CD14-positive monocyte (primary cell): ENCODE measurements around the gene LAMB3. TPM values are rescaled to one million over a fixed set of nuclear protein-coding genes. Genes with fewer than 3 reads are reported as not detected.

ENCODE experiments used
- DNase-seq, 3 donors: peaks; one replicate each; pipeline ENCODE4 v3.0.0-alpha.2; 2011 to 2022
- H2AFZ ChIP-seq: 2 replicates; pipeline ENCODE4 v1.6.0; 2012; ENCODE audit warnings: mild to moderate bottlenecking, low read depth, low read length, inconsistent platforms; ENCODE audit not compliant: insufficient read depth, poor library complexity, severe bottlenecking
- H3K27ac ChIP-seq, 2 donors: 1 replicate in 1 of 2; 2 replicates in 1 of 2; pipeline ENCODE4 v1.5.1; 2012 to 2013; ENCODE audit warnings: low read length in 2 of 2, control low read depth in 1 of 2, inconsistent platforms in 1 of 2, low read depth in 1 of 2, mild to moderate bottlenecking in 1 of 2
- H3K27me3 ChIP-seq, 2 donors: one replicate each; pipeline versions ENCODE4 v1.6.0 to v1.6.1; 2011 to 2013; ENCODE audit warnings: low read length in 2 of 2; ENCODE audit not compliant: control insufficient read depth in 2 of 2, insufficient read depth in 2 of 2
- H3K36me3 ChIP-seq, 2 donors: replicated peaks in 1 of 2; 1 replicate in 1 of 2; 2 replicates in 1 of 2; pipeline versions ENCODE4 v1.5.1 to v1.6.1; 2012 to 2013; ENCODE audit warnings: low read length in 2 of 2, control low read depth in 1 of 2, inconsistent platforms in 1 of 2, mild to moderate bottlenecking in 1 of 2; ENCODE audit not compliant: insufficient read depth in 2 of 2, control insufficient read depth in 1 of 2
- H3K4me1 ChIP-seq, 2 donors: 1 replicate in 1 of 2; 2 replicates in 1 of 2; pipeline versions ENCODE4 v1.5.1 to v1.6.1; 2012 to 2013; ENCODE audit warnings: low read length in 2 of 2, control low read depth in 1 of 2, inconsistent platforms in 1 of 2, mild to moderate bottlenecking in 1 of 2, moderate library complexity in 1 of 2; ENCODE audit not compliant: insufficient read depth in 2 of 2, control insufficient read depth in 1 of 2
- H3K4me2 ChIP-seq: replicated peaks from 2 replicates; pipeline ENCODE3; 2012; ENCODE audit warnings: low read length, moderate library complexity, mild to moderate bottlenecking; ENCODE audit not compliant: poor library complexity, severe bottlenecking; ENCODE audit errors: extremely low read depth
- H3K4me3 ChIP-seq, 3 experiments: fragments of 200-600 bp in 1 of 3; sonication (generic) in 1 of 3; replicated peaks in 1 of 3; 1 replicate in 2 of 3; 2 replicates in 1 of 3; pipeline ENCODE4 v1.5.1; 2011 to 2013; ENCODE audit warnings: low read length in 3 of 3, mild to moderate bottlenecking in 3 of 3, control low read depth in 2 of 3, low read depth in 2 of 3, inconsistent platforms in 1 of 3, moderate library complexity in 1 of 3
- H3K79me2 ChIP-seq: 2 replicates; pipeline ENCODE4 v1.6.0; 2012; ENCODE audit warnings: mild to moderate bottlenecking, control low read depth, inconsistent platforms, low read length, moderate library complexity; ENCODE audit not compliant: insufficient read depth
- H3K9ac ChIP-seq: 2 replicates; pipeline ENCODE4 v1.6.0; 2017; ENCODE audit warnings: low read length, mild to moderate bottlenecking; ENCODE audit not compliant: insufficient read depth, poor library complexity, severe bottlenecking
- H3K9me3 ChIP-seq, 2 donors: replicated peaks in 1 of 2; 1 replicate in 1 of 2; 2 replicates in 1 of 2; pipeline versions ENCODE4 v1.5.1 to v1.6.1; 2012 to 2013; ENCODE audit warnings: low read length in 2 of 2, control low read depth in 1 of 2; ENCODE audit not compliant: control insufficient read depth in 1 of 2, insufficient read depth in 1 of 2
- H4K20me1 ChIP-seq: 2 replicates; pipeline ENCODE4 v1.6.0; 2012; ENCODE audit warnings: mild to moderate bottlenecking, low read length, control low read depth, moderate library complexity; ENCODE audit not compliant: insufficient read depth
- H3K27ac Mint-ChIP-seq, 7 donors: one replicate each; pipeline ENCODE4 v1.8.0; 2020; ENCODE audit warnings: mild to moderate bottlenecking in 7 of 7, mixed read lengths in 7 of 7, moderate library complexity in 6 of 7, inconsistent platforms in 2 of 7
- H3K27me3 Mint-ChIP-seq, 3 donors: one replicate each; pipeline ENCODE4 v1.8.0; 2021 to 2022; ENCODE audit warnings: low read depth in 3 of 3, mild to moderate bottlenecking in 3 of 3, mixed read lengths in 3 of 3, moderate library complexity in 3 of 3, inconsistent platforms in 1 of 3
- H3K36me3 Mint-ChIP-seq, 2 donors: one replicate each; pipeline ENCODE4 v1.8.0; 2020; ENCODE audit warnings: mixed read lengths in 2 of 2, inconsistent platforms in 1 of 2, mild to moderate bottlenecking in 1 of 2
- H3K4me1 Mint-ChIP-seq: one replicate; pipeline ENCODE4 v1.8.0; 2020; ENCODE audit warnings: mild to moderate bottlenecking, mixed read lengths
- H3K4me3 Mint-ChIP-seq, 2 donors: one replicate each; pipeline ENCODE4 v1.8.0; 2020; ENCODE audit warnings: mild to moderate bottlenecking in 2 of 2, mixed read lengths in 2 of 2, moderate library complexity in 1 of 2
- H3K9me3 Mint-ChIP-seq, 7 donors: one replicate each; pipeline ENCODE4 v1.8.0; 2020 to 2022; ENCODE audit warnings: mixed read lengths in 7 of 7, mild to moderate bottlenecking in 6 of 7, moderate library complexity in 6 of 7, inconsistent platforms in 2 of 7
- CTCF ChIP-seq: fragments of 200-600 bp; IDR thresholded peaks from one replicate; pipeline ENCODE4 v1.8.0; 2022; ENCODE audit warnings: antibody characterized with exemption, mild to moderate bottlenecking
- WGBS: methylation state at CpG from one replicate; pipeline ENCODE4 v1.1.5; 2013; ENCODE audit warnings: missing lambda C conversion rate; ENCODE audit not compliant: insufficient coverage; 5-methylcytosine and 5-hydroxymethylcytosine counted together
- intact Hi-C, 2 donors: fragments of 100-400 bp; cut with micrococcal nuclease; formaldehyde crosslinking; loops; one replicate each; pipeline versions ENCODE4 v1.15.0 to v1.15.1; 2023
- polyA plus RNA-seq, 3 donors: library from polyadenylated mRNA; depleted of rRNA in 1 of 3; unstranded in 2 of 3; stranded (reverse) in 1 of 3; fragments of 300-500 nt in 2 of 3; fragments of >200 nt in 1 of 3; fragmentation: Illumina TruSeq in 2 of 3; gene quantifications; 1 replicate in 2 of 3; 2 replicates in 1 of 3; pipeline ENCODE4 v1.2.3, GENCODE V29; 2012 to 2021

Gene LAMB3
- polyA plus RNA-seq, 3 donors, result 0.29 to 0.67 (median 0.30) TPM

DNA sequence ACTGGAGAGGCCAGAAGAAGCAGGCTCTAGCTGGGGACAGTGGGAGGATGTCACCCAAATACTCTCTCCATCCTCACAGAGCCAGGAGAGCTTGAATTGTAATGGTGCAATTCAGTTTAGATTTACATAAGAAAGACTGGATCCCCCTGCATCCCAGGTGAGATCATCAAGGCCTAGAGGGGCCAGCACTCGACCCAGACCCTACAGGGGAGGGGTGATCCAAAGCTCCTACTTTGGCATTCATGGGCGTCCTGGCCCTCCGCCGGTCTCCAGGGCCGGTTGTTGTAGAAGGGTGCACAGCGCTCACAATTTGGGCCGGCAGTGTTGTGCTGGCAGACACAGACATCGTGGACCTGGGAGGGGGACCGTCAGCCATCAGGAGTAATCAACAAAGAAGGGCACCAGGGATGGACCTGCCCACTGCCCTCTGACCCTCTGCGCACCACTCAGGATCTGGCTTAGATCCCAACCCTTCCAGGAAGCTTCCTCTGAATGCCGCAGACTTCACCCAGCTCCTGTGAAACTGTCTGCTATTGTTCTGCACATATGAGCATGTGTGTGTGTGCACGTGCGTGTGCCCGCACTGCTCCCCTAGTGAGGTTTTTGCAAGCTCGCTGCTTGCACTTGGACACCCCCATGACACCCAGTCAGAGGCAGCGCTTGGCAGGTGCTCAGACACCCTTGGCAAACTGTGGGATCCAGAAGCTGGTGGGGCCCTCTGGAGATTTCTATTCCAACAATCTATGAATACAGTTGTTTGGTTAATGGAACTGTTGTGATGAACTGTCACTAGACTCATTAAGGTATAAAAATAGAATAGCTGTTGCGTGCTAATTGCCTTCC, 21.6 kb downstream of the LAMB3 start:
- H3K79me2 ChIP-seq, result no peaks in the 10 kb centered on the region
- DNase-seq, result no peak
- no peak overlapping the region for H3K4me3 Mint-ChIP-seq
- H3K9me3 Mint-ChIP-seq, result peaks cover 0 to 2% (median 0%) of the 10 kb centered on the region in 7 donors
- WGBS, result 86% methylated on average over 15 of the region's 17 CpGs
- peaks cover 34% of the 10 kb centered on the region for H3K4me1 Mint-ChIP-seq
- no peak overlapping the region for H3K9ac ChIP-seq
- H3K36me3 ChIP-seq, result no peaks in the 10 kb centered on the region
- no peaks in the 10 kb centered on the region for H3K9me3 ChIP-seq
- no peak overlapping the region for H2AFZ ChIP-seq
- peak overlapping the region in 1 of 7 donors; percentile 4 for H3K27ac Mint-ChIP-seq
- no peak for TF ChIP-seq CTCF
- H4K20me1 ChIP-seq, result no peaks in the 10 kb centered on the region
- H3K4me2 ChIP-seq, result no peak overlapping the region
- peaks cover 0 to 18% of the 10 kb centered on the region in 2 donors for H3K27me3 ChIP-seq
- H3K27me3 Mint-ChIP-seq, result peaks cover 21 to 32% (median 26%) of the 10 kb centered on the region in 3 donors
- H3K27ac ChIP-seq, result no peak overlapping the region
- intact Hi-C loops, result no loop called here
- peaks cover 20 to 25% of the 10 kb centered on the region in 2 donors for H3K4me1 ChIP-seq
- H3K4me3 ChIP-seq, result no peak overlapping the region
- no peaks in the 10 kb centered on the region for H3K36me3 Mint-ChIP-seq

DNA sequence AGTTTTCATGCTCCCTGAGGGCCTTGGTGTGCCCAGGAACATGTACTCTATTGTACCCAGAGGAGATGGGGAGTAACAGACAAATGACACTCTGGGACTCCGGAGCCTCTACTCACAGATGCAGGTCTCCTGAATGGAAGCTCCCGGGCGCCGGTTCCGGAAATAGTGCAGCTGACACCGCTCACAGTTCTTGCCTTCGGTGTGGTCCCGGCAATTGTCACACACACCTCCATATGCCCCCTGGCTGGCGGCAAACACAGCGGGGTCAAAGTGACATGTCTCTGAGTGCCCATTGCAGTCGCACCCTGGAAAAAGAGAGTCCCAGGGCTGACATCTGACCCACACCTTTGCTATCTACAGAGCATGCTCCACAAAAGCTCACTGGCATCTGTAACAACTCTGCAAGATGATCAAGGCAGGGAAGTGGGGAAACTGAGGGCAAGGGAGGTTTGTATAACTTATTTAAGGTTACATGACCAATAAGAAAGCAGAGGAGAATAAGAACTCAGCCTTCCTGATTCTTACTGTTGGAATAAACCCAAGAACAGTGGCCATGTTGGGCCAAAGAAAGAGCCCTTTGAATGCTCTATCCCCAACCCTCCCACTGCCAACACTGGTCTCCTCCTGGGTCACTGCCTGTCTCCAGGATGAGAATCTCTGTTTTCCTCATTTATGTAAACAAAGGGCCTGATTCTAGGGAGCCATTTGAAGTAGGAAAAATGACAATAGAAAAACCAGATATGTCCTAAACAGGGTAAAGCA, 22.4 kb downstream of the LAMB3 start:
- no peak overlapping the region for H3K4me2 ChIP-seq
- peaks cover 0 to 18% of the 10 kb centered on the region in 2 donors for H3K27me3 ChIP-seq
- peaks cover 20 to 25% of the 10 kb centered on the region in 2 donors for H3K4me1 ChIP-seq
- Mint-ChIP-seq H3K36me3 (no peaks in the 10 kb centered on the region), H3K4me3 (peak overlapping the region in 1 of 2 donors; percentile 4), H3K9me3 (peaks cover 0 to 3% (median 1%) of the 10 kb centered on the region in 7 donors), H3K27me3 (peaks cover 22 to 33% (median 23%) of the 10 kb centered on the region in 3 donors), H3K4me1 (peaks cover 34% of the 10 kb centered on the region), H3K27ac (peak overlapping the region in 2 of 7 donors; percentile 4 to 74)
- no peaks in the 10 kb centered on the region for H4K20me1 ChIP-seq
- H2AFZ ChIP-seq, result no peak overlapping the region
- no peak for DNase-seq
- no peaks in the 10 kb centered on the region for H3K36me3 ChIP-seq
- no peaks in the 10 kb centered on the region for H3K79me2 ChIP-seq
- H3K9ac ChIP-seq, result no peak overlapping the region
- H3K9me3 ChIP-seq, result no peaks in the 10 kb centered on the region
- no peak for TF ChIP-seq CTCF
- H3K27ac ChIP-seq, result no peak overlapping the region
- H3K4me3 ChIP-seq, result no peak overlapping the region
- intact Hi-C loops, result loop anchor here in 1 of 2 donors (5.0 to 10.0 kb wide), 3 partner anchors 45 to 62 kb away; partner anchors contain the start of gene G0S2
- WGBS, result 100% methylated on average over 3 of the region's 11 CpGs
